Activated CD4-positive, alpha-beta memory T cell treated with anti-CD3 and anti-CD28 coated beads for 36 hours (primary cell): Measurements from ENCODE around the gene GGA1. TPM values are rescaled to one million over a fixed set of nuclear protein-coding genes. Genes with fewer than 3 reads are reported as not detected.

ENCODE experiments used
- CTCF ChIA-PET: fragments of 350-600 bp; sonication (Branson Sonifier 250); formaldehyde crosslinking; loops from one replicate; lab custom pipeline; 2021; ENCODE audit warnings: antibody characterized with exemption, inconsistent platforms; lab: Charles Lee
- POLR2A ChIA-PET: fragments of 350-600 bp; sonication (Branson Sonifier 250); formaldehyde crosslinking; loops from one replicate; lab custom pipeline; 2021; ENCODE audit warnings: antibody characterized with exemption; lab: Charles Lee
- DNase-seq: peaks from one replicate; pipeline ENCODE4 v3.0.0-alpha.2; 2020
- H3K27ac Mint-ChIP-seq: one replicate; pipeline ENCODE4 v1.8.0; 2021; ENCODE audit warnings: mixed read lengths
- H3K27me3 Mint-ChIP-seq: one replicate; pipeline ENCODE4 v1.8.0; 2021; ENCODE audit warnings: mixed read lengths
- H3K36me3 Mint-ChIP-seq: one replicate; pipeline ENCODE4 v1.8.0; 2021; ENCODE audit warnings: mixed read lengths
- H3K4me1 Mint-ChIP-seq: one replicate; pipeline ENCODE4 v1.8.0; 2021; ENCODE audit warnings: low read depth, mixed read lengths
- H3K4me3 Mint-ChIP-seq: one replicate; pipeline ENCODE4 v1.8.0; 2021; ENCODE audit warnings: mild to moderate bottlenecking, mixed read lengths
- H3K9me3 Mint-ChIP-seq: one replicate; pipeline ENCODE4 v1.8.0; 2021; ENCODE audit warnings: mixed read lengths
- intact Hi-C: fragments of 100-400 bp; cut with micrococcal nuclease; formaldehyde crosslinking; loops from one replicate; pipeline ENCODE4 v1.15.1; 2023
- total RNA-seq, 2 experiments: library from RNA; stranded (reverse); gene quantifications; one replicate each; pipeline ENCODE4 v1.2.3, GENCODE V29; 2021

GGA1 gene
- total RNA-seq, 2 experiments from 2014 or later: 59.0 to 61.1 TPM

DNA sequence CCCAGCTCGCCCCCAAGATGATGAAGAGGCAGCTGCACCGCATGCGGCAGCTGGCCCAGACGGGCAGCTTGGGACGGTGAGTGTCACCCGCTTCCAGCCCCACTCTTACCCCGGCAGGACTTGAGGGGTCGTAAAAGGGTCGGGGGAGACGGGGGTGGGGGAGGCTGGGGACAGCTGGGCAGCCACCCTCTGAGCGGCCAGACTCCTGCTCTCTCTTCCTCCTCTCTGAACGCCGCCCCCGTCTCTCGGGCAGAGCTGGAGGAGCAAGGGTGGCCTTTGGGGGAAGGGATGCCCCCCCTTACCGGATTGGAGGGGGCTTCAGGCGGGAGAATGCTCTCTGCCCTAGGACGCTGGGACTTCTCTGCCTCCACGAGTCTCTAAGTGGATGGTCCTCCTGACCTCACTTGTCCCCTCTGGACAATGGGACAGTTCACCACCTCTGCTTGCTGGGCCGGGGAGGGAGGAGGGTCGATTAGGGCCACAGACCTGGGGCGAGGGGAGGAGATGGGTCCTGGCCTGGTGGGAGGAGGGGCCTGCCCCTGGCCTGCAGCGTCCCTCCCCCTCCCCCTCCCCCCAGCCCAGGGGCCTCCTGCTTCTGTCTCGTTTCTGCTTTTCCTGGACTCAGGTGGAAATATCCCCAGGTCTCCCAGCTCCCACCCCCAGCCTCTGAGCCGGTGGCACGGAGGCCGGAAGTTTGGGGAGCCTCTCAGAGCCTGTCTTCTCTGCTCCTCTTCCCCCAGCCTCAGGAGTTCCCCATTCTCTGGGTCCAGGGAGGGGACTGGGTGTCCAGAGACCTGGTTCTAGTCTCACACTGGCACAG is 31.3 kb downstream of the GGA1 start:
- ChIA-PET CTCF (interaction anchor here (0.7 to 15.3 kb wide), 6 partner anchors 13 to 955 kb away, joined by 3 to 574 read pairs (median 83); partner anchors contain the start of genes GGA1, LGALS1, NOL12 and PDXP), POLR2A (interaction anchor here (1.2 to 4.2 kb wide), 8 partner anchors 8 to 46 kb away, joined by 4 to 30 read pairs (median 6); partner anchors contain the start of genes GGA1, NOL12 and PDXP)
- peaks cover 63% of the 10 kb centered on the region for H3K4me1 Mint-ChIP-seq
- no peaks in the 10 kb centered on the region for H3K27me3 Mint-ChIP-seq
- peak; percentile 55 for DNase-seq
- intact Hi-C loops: loop anchor here (10.0 kb wide), 1 partner anchor 105 kb away; no protein-coding TSS in a partner anchor
- peak overlapping the region; percentile 97 for H3K4me3 Mint-ChIP-seq
- H3K9me3 Mint-ChIP-seq: no peaks in the 10 kb centered on the region
- H3K27ac Mint-ChIP-seq: peak overlapping the region; percentile 97
- H3K36me3 Mint-ChIP-seq: peaks cover 20% of the 10 kb centered on the region

DNA sequence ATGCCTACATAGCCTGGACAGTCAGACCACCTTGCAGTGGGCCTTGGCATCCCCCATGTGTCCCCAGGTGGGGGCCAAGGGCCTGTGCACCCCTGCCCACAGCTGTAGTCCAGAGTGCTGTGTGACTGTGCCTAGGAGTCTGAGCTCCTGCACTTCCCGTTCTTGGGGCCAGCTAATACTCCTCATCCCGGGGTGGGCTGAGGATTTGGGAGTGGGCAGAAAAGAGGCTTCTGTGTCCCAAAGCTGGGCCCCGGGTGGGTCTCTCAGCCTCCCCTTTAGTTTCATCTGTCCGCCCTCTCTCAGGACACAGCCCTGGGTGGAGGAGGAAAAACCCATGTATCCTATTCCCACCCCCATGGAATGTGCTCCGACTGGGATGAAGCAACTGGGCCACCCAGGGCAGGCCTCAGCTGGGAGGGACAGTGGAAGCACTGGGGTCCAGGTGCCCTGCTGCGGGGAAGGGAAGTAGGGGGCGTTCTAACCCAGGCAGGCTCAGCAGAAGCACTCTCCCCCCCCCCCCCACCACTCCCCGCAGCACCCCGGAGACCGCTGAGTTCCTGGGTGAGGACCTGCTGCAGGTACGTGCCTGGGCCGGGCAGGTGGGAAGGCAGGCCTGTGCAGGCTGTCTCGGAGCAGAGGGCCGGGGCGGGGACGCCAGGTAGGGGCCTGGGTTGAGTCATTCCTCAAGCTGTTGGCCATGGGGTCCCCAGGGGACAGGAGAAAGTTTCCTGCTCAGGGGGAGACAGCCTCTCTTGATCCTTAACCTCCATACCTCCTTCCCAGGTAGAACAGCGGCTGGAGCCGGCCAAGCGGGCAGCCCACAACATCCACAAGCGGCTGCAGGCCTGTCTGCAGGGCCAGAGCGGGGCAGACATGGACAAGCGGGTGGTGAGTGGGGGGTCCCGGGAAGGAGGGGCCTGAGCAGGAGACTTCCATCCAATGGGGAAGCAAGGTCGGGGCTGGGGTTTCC is 32.2 kb downstream of the GGA1 start:
- ChIA-PET POLR2A (interaction anchor here (1.2 to 4.2 kb wide), 5 partner anchors 9 to 40 kb away, joined by 4 to 30 read pairs (median 7); partner anchors contain the start of genes GGA1 and PDXP), CTCF (interaction anchor here (0.7 to 15.3 kb wide), 9 partner anchors 8 to 956 kb away, joined by 3 to 574 read pairs (median 81); partner anchors contain the start of genes GGA1, LGALS1, NOL12 and PDXP)
- peak overlapping the region; percentile 97 for H3K4me3 Mint-ChIP-seq
- peaks cover 56% of the 10 kb centered on the region for H3K4me1 Mint-ChIP-seq
- H3K36me3 Mint-ChIP-seq: peaks cover 29% of the 10 kb centered on the region
- peak; percentile 25 for DNase-seq
- no peaks in the 10 kb centered on the region for H3K27me3 Mint-ChIP-seq
- peak overlapping the region; percentile 97 for H3K27ac Mint-ChIP-seq
- intact Hi-C loops: no loop called here
- H3K9me3 Mint-ChIP-seq: no peaks in the 10 kb centered on the region

DNA sequence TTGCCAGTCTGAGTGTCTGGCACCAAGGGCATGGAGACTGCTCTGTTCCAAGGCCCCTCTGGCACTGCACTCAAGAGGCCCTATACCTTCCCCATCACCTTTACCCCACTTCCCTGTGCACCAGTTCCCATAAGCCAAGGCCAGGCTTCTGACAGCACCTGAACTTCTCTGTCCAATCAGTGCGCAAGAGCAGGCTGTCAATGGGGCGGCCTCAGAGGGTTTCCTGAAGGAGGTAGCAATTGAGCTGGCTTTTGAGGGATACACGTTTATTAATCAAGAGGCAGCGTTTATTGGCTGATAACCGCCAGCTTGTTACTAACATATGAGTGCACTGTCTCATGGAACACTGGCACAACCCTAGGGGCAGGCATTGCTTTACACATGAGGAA is 32.9 kb downstream of the GGA1 start:
- Mint-ChIP-seq H3K27ac (peak overlapping the region; percentile 18), H3K27me3 (no peaks in the 10 kb centered on the region), H3K9me3 (no peaks in the 10 kb centered on the region), H3K4me1 (peaks cover 50% of the 10 kb centered on the region), H3K36me3 (peaks cover 31% of the 10 kb centered on the region), H3K4me3 (peak overlapping the region; percentile 97)
- intact Hi-C loops: no loop called here
- no peak for DNase-seq
- POLR2A ChIA-PET: interaction anchor here (1.1 to 4.2 kb wide), 5 partner anchors 9 to 39 kb away, joined by 4 to 30 read pairs (median 15); partner anchors contain the start of genes GGA1, LGALS1 and PDXP
- CTCF ChIA-PET: interaction anchor here (1.3 to 15.3 kb wide), 7 partner anchors 9 to 54 kb away, joined by 4 to 574 read pairs (median 85); partner anchors contain the start of genes GGA1, LGALS1, NOL12 and PDXP

DNA sequence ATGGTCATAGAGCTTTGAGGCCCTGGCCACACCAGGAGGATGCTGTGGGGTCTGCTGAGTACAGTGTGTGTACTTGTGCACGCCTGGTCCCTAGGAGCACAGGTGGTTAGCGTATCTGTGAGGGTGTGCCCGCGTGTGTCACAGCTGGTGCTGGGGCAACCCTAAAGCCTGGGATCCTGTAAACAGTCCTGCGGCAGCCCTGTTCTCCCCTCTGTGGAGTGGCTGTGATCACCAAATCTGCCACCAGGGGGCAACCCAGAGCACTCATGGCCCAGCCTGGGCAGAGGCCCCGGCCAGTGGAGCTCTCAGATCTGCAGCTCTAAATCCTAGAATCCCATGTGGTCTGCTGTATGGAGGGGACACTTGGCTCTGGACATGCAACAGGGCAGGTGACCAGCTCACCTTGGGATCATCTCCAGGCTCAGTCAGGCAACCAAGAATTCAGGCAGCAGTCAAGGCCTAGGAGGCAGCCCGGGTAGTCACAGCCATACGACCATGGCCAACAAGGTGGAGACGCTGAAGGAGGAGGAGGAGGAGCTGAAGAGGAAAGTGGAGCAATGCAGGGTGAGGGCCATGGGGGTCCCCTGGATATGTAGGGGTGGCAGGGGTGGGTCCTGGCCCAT is 34.7 kb downstream of the GGA1 start:
- H3K27ac Mint-ChIP-seq: peak overlapping the region; percentile 76
- H3K36me3 Mint-ChIP-seq: peaks cover 38% of the 10 kb centered on the region
- DNase-seq: peak; percentile 91
- H3K4me3 Mint-ChIP-seq: peak overlapping the region; percentile 29
- intact Hi-C loops: loop anchor here (1.0 to 2.0 kb wide), 4 partner anchors 10 to 38 kb away; partner anchors contain the start of gene PDXP
- H3K4me1 Mint-ChIP-seq: peaks cover 32% of the 10 kb centered on the region
- CTCF ChIA-PET: interaction anchor here (0.6 to 15.3 kb wide), 28 partner anchors 11 to 858 kb away, joined by 3 to 574 read pairs (median 4); partner anchors contain the start of genes GGA1, LGALS1, NOL12 and PDXP
- POLR2A ChIA-PET: interaction anchor here (0.6 to 4.2 kb wide), 10 partner anchors 11 to 201 kb away, joined by 3 to 30 read pairs (median 6); partner anchors contain the start of genes ANKRD54, LGALS1 and PDXP
- H3K27me3 Mint-ChIP-seq: no peaks in the 10 kb centered on the region
- no peaks in the 10 kb centered on the region for H3K9me3 Mint-ChIP-seq

DNA sequence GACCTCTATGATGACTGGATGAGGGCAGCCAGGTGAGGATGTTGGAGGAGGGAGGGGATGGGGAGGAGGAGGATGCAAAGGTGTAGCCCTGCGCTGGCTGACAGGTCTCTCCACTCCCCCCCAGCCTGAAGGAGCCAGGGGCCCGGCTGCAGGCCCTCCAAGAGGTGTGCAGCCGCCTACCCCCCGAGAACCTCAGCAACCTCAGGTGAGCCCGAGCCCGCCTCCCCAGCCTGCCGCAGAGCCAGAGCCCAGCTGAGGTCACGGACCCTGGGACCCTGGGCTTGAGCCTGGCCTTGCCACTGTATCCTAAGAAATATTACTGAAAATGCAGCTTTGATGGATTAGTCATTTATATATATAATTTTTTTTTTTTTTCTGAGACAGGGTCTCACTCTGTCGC is 38.7 kb downstream of the GGA1 start:
- Mint-ChIP-seq H3K9me3 (no peaks in the 10 kb centered on the region), H3K27me3 (no peaks in the 10 kb centered on the region), H3K36me3 (peaks cover 53% of the 10 kb centered on the region), H3K4me3 (no peak overlapping the region), H3K4me1 (peaks cover 16% of the 10 kb centered on the region), H3K27ac (no peak overlapping the region)
- POLR2A ChIA-PET: interaction anchor here (1.5 kb wide), 1 partner anchor 11 kb away, joined by 5 read pairs; the partner anchor contains the start of gene PDXP
- no peak for DNase-seq
- intact Hi-C loops: no loop called here
- CTCF ChIA-PET: interaction anchor here (1.6 kb wide), 1 partner anchor 10 kb away, joined by 4 read pairs; no protein-coding TSS in a partner anchor

- no peaks in the 10 kb centered on the region for H3K9me3 Mint-ChIP-seq
Measured at GRCh38 chr22:37647928-37648327, 39.3 kb downstream of the GGA1 start.

GRCh38 chr22:37650463-37651136 is 42.0 kb downstream of the GGA1 start:
- intact Hi-C loops: no loop called here
- no peaks in the 10 kb centered on the region for H3K4me1 Mint-ChIP-seq
- CTCF ChIA-PET: interaction anchor here (14.0 kb wide), 1 partner anchor 8 kb away, joined by 184 read pairs; no protein-coding TSS in a partner anchor
- POLR2A ChIA-PET: interaction anchor here (1.2 kb wide), 1 partner anchor 7 kb away, joined by 3 read pairs; no protein-coding TSS in a partner anchor
- no peak overlapping the region for H3K4me3 Mint-ChIP-seq
- H3K36me3 Mint-ChIP-seq: peaks cover 38% of the 10 kb centered on the region
- H3K27me3 Mint-ChIP-seq: no peaks in the 10 kb centered on the region
- H3K27ac Mint-ChIP-seq: no peak overlapping the region
- no peak for DNase-seq
- no peaks in the 10 kb centered on the region for H3K9me3 Mint-ChIP-seq

More at GRCh38 chr22:37647928-37648327, 39.3 kb downstream of the GGA1 start:
- Mint-ChIP-seq H3K4me1 (peaks cover 10% of the 10 kb centered on the region), H3K4me3 (no peak overlapping the region), H3K27ac (no peak overlapping the region), H3K27me3 (no peaks in the 10 kb centered on the region), H3K36me3 (peaks cover 55% of the 10 kb centered on the region)
- DNase-seq: no peak
- CTCF ChIA-PET: interaction anchor here (1.6 kb wide), 1 partner anchor 11 kb away, joined by 4 read pairs; no protein-coding TSS in a partner anchor
- intact Hi-C loops: no loop called here
- POLR2A ChIA-PET: interaction anchor here (0.6 to 1.5 kb wide), 2 partner anchors 11 to 24 kb away, joined by 3 to 5 read pairs; partner anchors contain the start of gene PDXP

- POLR2A ChIA-PET: no interaction called here
- intact Hi-C loops: no loop called here
- Mint-ChIP-seq H3K27me3 (no peaks in the 10 kb centered on the region), H3K4me1 (peaks cover 12% of the 10 kb centered on the region), H3K27ac (no peak overlapping the region), H3K36me3 (peaks cover 20% of the 10 kb centered on the region), H3K4me3 (no peak overlapping the region), H3K9me3 (no peaks in the 10 kb centered on the region)
- no peak for DNase-seq
- CTCF ChIA-PET: interaction anchor here (0.8 to 14.0 kb wide), 3 partner anchors 12 to 26 kb away, joined by 3 to 184 read pairs (median 3); no protein-coding TSS in a partner anchor
Measured at GRCh38 chr22:37654563-37655251, 46.1 kb downstream of the GGA1 start.

DNA sequence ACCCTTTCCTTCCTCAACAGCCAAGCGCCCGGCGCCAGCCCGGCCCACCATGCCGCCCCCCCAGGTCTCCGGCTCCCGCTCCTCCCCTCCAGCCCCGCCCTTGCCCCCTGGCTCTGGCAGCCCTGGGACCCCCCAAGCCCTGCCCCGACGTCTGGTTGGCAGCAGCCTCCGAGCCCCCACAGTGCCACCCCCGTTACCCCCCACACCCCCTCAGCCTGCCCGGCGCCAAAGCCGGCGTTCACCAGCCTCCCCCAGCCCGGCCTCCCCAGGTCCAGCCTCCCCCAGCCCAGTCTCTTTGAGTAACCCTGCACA is 46.6 kb downstream of the GGA1 start:
- no peak for DNase-seq
- H3K27me3 Mint-ChIP-seq: no peaks in the 10 kb centered on the region
- H3K36me3 Mint-ChIP-seq: peaks cover 16% of the 10 kb centered on the region
- no peak overlapping the region for H3K4me3 Mint-ChIP-seq
- ChIA-PET CTCF (interaction anchor here (0.8 to 14.0 kb wide), 3 partner anchors 13 to 26 kb away, joined by 3 to 184 read pairs (median 3); no protein-coding TSS in a partner anchor), POLR2A (interaction anchor here (0.7 kb wide), 1 partner anchor 241 kb away, joined by 3 read pairs; no protein-coding TSS in a partner anchor)
- intact Hi-C loops: no loop called here
- H3K4me1 Mint-ChIP-seq: peaks cover 17% of the 10 kb centered on the region
- no peak overlapping the region for H3K27ac Mint-ChIP-seq
- H3K9me3 Mint-ChIP-seq: no peaks in the 10 kb centered on the region
